ENCODE results near the gene ANGPTL3. TPM values are rescaled to one million over a fixed set of nuclear protein-coding genes. Genes with fewer than 3 reads are reported as not detected.

ANGPTL3 gene
- total and polyA plus RNA-seq, 2 donors (not counting 1 experiment from before 2014, with no cell fraction given) = not detected

DNA sequence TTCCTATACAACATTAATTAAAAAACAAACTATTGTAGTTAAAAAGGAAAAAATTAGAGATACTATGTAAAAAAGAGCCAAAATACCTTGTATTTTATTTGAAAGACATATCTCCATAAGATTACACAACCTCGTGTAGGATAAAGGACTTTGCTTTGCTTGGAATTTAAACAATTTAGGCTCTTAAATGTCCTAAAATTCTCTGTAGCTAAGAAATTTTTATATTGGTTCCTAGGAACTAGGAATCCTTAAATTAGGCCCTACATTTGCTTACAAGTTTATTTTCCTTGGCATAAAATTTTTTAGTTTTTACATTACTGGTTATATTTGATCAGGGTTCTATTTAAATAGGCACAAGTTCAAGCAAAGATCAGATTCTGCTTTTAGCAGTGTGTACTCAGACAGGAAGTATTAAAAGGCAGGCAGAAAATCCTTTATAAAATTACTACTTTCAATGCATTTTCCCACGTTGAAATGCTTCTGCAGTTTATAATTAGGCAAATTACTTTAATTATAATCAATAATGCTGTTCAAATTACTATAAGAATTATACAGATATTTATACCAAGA lies 3.4 kb upstream of the ANGPTL3 start:
- no peaks in the 10 kb centered on the region for H3K9me3 Mint-ChIP-seq (ENCODE audit: insufficient read depth)
- Histone ChIP-seq H3K79me2 (ENCODE audit: control insufficient read depth, insufficient read depth, low read length) (no peaks in the 10 kb centered on the region), H3K36me3 (replicated peaks in 1 of 2; ENCODE audit: control extremely low read depth in 1 of 2, control insufficient read depth in 1 of 2, extremely low read depth in 1 of 2, insufficient read depth in 2 of 2, low read length in 1 of 2) (no peaks in the 10 kb centered on the region), H3K9me3 (ENCODE audit: control extremely low read depth in 1 of 3, control insufficient read depth in 2 of 3, insufficient read depth in 1 of 3, low read length in 2 of 3) (no peaks in the 10 kb centered on the region), H3K27ac (ENCODE audit: low read length in 2 of 2) (no peak overlapping the region), H3K4me1 (ENCODE audit: control insufficient read depth in 2 of 2, insufficient read depth in 2 of 2, low read length in 2 of 2) (no peaks in the 10 kb centered on the region), H3K4me2 (replicated peaks; ENCODE audit: low read depth, low read length, poor library complexity, severe bottlenecking) (no peak overlapping the region), H3K9ac (ENCODE audit: low read length) (no peak overlapping the region), H3K27me3 (replicated peaks in 1 of 4; ENCODE audit: control extremely low read depth in 1 of 4, control insufficient read depth in 3 of 4, insufficient read depth in 4 of 4, low read length in 3 of 4) (no peaks in the 10 kb centered on the region), H2AFZ (ENCODE audit: insufficient read depth, low read depth, low read length, poor library complexity, severe bottlenecking) (no peak overlapping the region), H3K4me3 (ENCODE audit: control extremely low read depth in 1 of 5, extremely low read depth in 1 of 5, insufficient read depth in 1 of 5, low read depth in 2 of 5, low read length in 4 of 5) (no peak overlapping the region), H4K20me1 (ENCODE audit: control insufficient read depth, insufficient read depth, low read length, poor library complexity, severe bottlenecking) (no peaks in the 10 kb centered on the region)
- intact Hi-C loops (cut with micrococcal nuclease) = no loop called here
- DNase-seq (no peak), ATAC-seq (ENCODE audit: low read depth) (no peak)
- no peaks in the 10 kb centered on the region for H3K4me1 Mint-ChIP-seq
- no peak overlapping the region for H3K4me3 Mint-ChIP-seq
- TF ChIP-seq EZH2 (IDR thresholded peaks at IDR 0.05; ENCODE audit: borderline replicate concordance, insufficient read depth, low read depth, low read length, poor library complexity, severe bottlenecking) = no peak
- no peak for TF ChIP-seq CTCF (IDR thresholded peaks at IDR 0.05)
- no CpG with 5 or more reads among the region's 2 CpGs for WGBS (ENCODE audit: insufficient coverage)
- H3K27me3 Mint-ChIP-seq = no peaks in the 10 kb centered on the region
- H3K27ac Mint-ChIP-seq = no peak overlapping the region
- ChIA-PET CTCF (no interaction called here), POLR2A (no interaction called here)

- Mint-ChIP-seq H3K27me3 (no peaks in the 10 kb centered on the region), H3K4me3 (no peak overlapping the region), H3K4me1 (no peaks in the 10 kb centered on the region), H3K9me3 (ENCODE audit: insufficient read depth) (no peaks in the 10 kb centered on the region), H3K27ac (no peak overlapping the region)
- Histone ChIP-seq H3K9me3 (ENCODE audit: control extremely low read depth in 1 of 3, control insufficient read depth in 2 of 3, insufficient read depth in 1 of 3, low read length in 2 of 3) (no peaks in the 10 kb centered on the region), H4K20me1 (ENCODE audit: control insufficient read depth, insufficient read depth, low read length, poor library complexity, severe bottlenecking) (no peaks in the 10 kb centered on the region), H3K36me3 (replicated peaks in 1 of 2; ENCODE audit: control extremely low read depth in 1 of 2, control insufficient read depth in 1 of 2, extremely low read depth in 1 of 2, insufficient read depth in 2 of 2, low read length in 1 of 2) (no peaks in the 10 kb centered on the region), H3K4me2 (replicated peaks; ENCODE audit: low read depth, low read length, poor library complexity, severe bottlenecking) (no peak overlapping the region), H3K4me1 (ENCODE audit: control insufficient read depth in 2 of 2, insufficient read depth in 2 of 2, low read length in 2 of 2) (no peaks in the 10 kb centered on the region), H3K27ac (ENCODE audit: low read length in 2 of 2) (no peak overlapping the region), H3K4me3 (ENCODE audit: control extremely low read depth in 1 of 5, extremely low read depth in 1 of 5, insufficient read depth in 1 of 5, low read depth in 2 of 5, low read length in 4 of 5) (no peak overlapping the region), H2AFZ (ENCODE audit: insufficient read depth, low read depth, low read length, poor library complexity, severe bottlenecking) (no peak overlapping the region), H3K27me3 (replicated peaks in 1 of 4; ENCODE audit: control extremely low read depth in 1 of 4, control insufficient read depth in 3 of 4, insufficient read depth in 4 of 4, low read length in 3 of 4) (no peaks in the 10 kb centered on the region), H3K79me2 (ENCODE audit: control insufficient read depth, insufficient read depth, low read length) (no peaks in the 10 kb centered on the region), H3K9ac (ENCODE audit: low read length) (no peak overlapping the region)
- no peak for ATAC-seq (ENCODE audit: low read depth)
- no peak for DNase-seq
- intact Hi-C loops (cut with micrococcal nuclease) = no loop called here
- TF ChIP-seq EZH2 (IDR thresholded peaks at IDR 0.05; ENCODE audit: borderline replicate concordance, insufficient read depth, low read depth, low read length, poor library complexity, severe bottlenecking) (no peak), CTCF (IDR thresholded peaks at IDR 0.05) (no peak)
- POLR2A ChIA-PET = no interaction called here
- CTCF ChIA-PET = no interaction called here
- WGBS (ENCODE audit: insufficient coverage) = 93% methylated on average over 2 of the region's 3 CpGs
Measured at GRCh38 chr1:62595647-62596046, 1.7 kb upstream of the ANGPTL3 start.

Measured in B cell (primary cell).